HepG2 (cell line): ENCODE measurements around the gene PIEZO1. TPM values are rescaled to one million over a fixed set of nuclear protein-coding genes. Genes with fewer than 3 reads are reported as not detected.

Experiments
- ASH2L ChIP-seq: fragments of 300-600, 200-600 bp; sonication (generic); IDR thresholded peaks from 2 replicates; pipeline ENCODE4 v1.7.0; 2017; ENCODE audit warnings: low read depth, mild to moderate bottlenecking, moderate library complexity, mixed read lengths, low read length; ENCODE audit not compliant: insufficient read length
- DPF2 ChIP-seq: sonication (generic); formaldehyde crosslinking; IDR thresholded peaks from 2 replicates; pipeline ENCODE4 v1.4.0; 2020; ENCODE audit warnings: mild to moderate bottlenecking, low read depth, missing genetic modification reagents, borderline replicate concordance
- EEA1 ChIP-seq: sonication (generic); formaldehyde crosslinking; IDR thresholded peaks from 2 replicates; pipeline ENCODE4 v1.5.1; 2020; ENCODE audit warnings: mild to moderate bottlenecking, missing genetic modification reagents, borderline replicate concordance
- EHMT2 ChIP-seq: fragments of 200-600 bp; sonication (generic); IDR thresholded peaks from 2 replicates; pipeline ENCODE4 v1.7.0; 2017; ENCODE audit warnings: antibody characterized with exemption, low read depth, low read length, borderline replicate concordance
- ETV5 ChIP-seq: IDR thresholded peaks from 2 replicates; pipeline ENCODE4 v1.6.1; 2018; ENCODE audit warnings: missing biosample characterization, missing genetic modification reagents, inconsistent platforms, borderline replicate concordance
- GRHL1 ChIP-seq: sonication (generic); formaldehyde crosslinking; conservative IDR thresholded peaks from 2 replicates; pipeline ENCODE4 v1.8.0; 2022; ENCODE audit warnings: missing genetic modification reagents
- NCOA1 ChIP-seq: sonication (generic); formaldehyde crosslinking; IDR thresholded peaks from 2 replicates; pipeline ENCODE4 v1.9.0; 2021; ENCODE audit warnings: missing genetic modification reagents
- PCBP2 ChIP-seq: fragments of 200-400 bp; formaldehyde crosslinking; optimal IDR thresholded peaks from 2 replicates; pipeline ENCODE3; 2018; ENCODE audit warnings: low read length, low read depth; ENCODE audit not compliant: poor library complexity, severe bottlenecking
- POLR2AphosphoS2 ChIP-seq: IDR thresholded peaks from 2 replicates; pipeline ENCODE4 v1.6.1; 2011; ENCODE audit warnings: low read depth, low read length, improper control_type of control experiment
- PRMT3 ChIP-seq: sonication (generic); formaldehyde crosslinking; IDR thresholded peaks from 2 replicates; pipeline ENCODE4 v1.8.1; 2022; ENCODE audit warnings: low read depth, mild to moderate bottlenecking, moderate library complexity, missing genetic modification reagents, borderline replicate concordance
- PRPF4 ChIP-seq: fragments of 200-400 bp; formaldehyde crosslinking; IDR thresholded peaks from 2 replicates; pipeline ENCODE4 v1.6.1; 2016; ENCODE audit warnings: low read length, low read depth; ENCODE audit not compliant: poor library complexity, severe bottlenecking
- RARA ChIP-seq: IDR thresholded peaks from 2 replicates; pipeline ENCODE4 v1.6.1; 2016; ENCODE audit warnings: missing genetic modification reagents, missing compliant biosample characterization
- SIX1 ChIP-seq: sonication (generic); formaldehyde crosslinking; IDR thresholded peaks from 2 replicates; pipeline ENCODE4 v1.4.0; 2020; ENCODE audit warnings: missing genetic modification reagents, borderline replicate concordance
- SMC3 ChIP-seq: IDR thresholded peaks from 2 replicates; pipeline ENCODE4 v1.6.1; 2011; ENCODE audit warnings: low read length, improper control_type of control experiment
- ZBTB21 ChIP-seq: sonication (generic); formaldehyde crosslinking; IDR thresholded peaks from 2 replicates; pipeline ENCODE4 v1.4.0; 2020; ENCODE audit warnings: missing genetic modification reagents
- ZNF234 ChIP-seq: sonication (generic); formaldehyde crosslinking; conservative IDR thresholded peaks from 2 replicates; pipeline ENCODE4 v1.5.1; 2020; ENCODE audit warnings: mild to moderate bottlenecking, missing genetic modification reagents
- ZNF264 ChIP-seq: sonication (generic); formaldehyde crosslinking; IDR thresholded peaks from 2 replicates; pipeline ENCODE4 v1.4.0; 2020; ENCODE audit warnings: missing genetic modification reagents
- ZNF572 ChIP-seq: sonication (generic); formaldehyde crosslinking; IDR thresholded peaks from 2 replicates; pipeline ENCODE4 v1.5.1; 2020; ENCODE audit warnings: mild to moderate bottlenecking, missing genetic modification reagents
- polyA plus RNA-seq, 8 experiments: library from polyadenylated mRNA; depleted of rRNA in 3 of 8; stranded (reverse) in 7 of 8; unstranded in 1 of 8; fragments of >200 nt; fragmentation: Illumina TruSeq in 4 of 8; extraction: Trizol in 4 of 8; gene quantifications; 2 replicates each; pipeline versions ENCODE4 v1.2.1 to v1.2.3, GENCODE V29; 2011 to 2016; ENCODE audit warnings: low read depth in 4 of 8, missing spikeins in 1 of 8, mixed read lengths in 1 of 8; ENCODE audit not compliant: insufficient read depth in 1 of 8
- total RNA-seq, 5 experiments: library from RNA; depleted of rRNA; stranded (reverse); fragments of >200 nt; fragmentation: Illumina TruSeq; extraction: Trizol; gene quantifications; 2 replicates each; pipeline ENCODE4 v1.2.3, GENCODE V29; 2016; ENCODE audit warnings: low read depth in 1 of 5
- TF ChIP-seq, protein P1 (sequence below): sonication (generic); IDR thresholded peaks from 2 replicates; pipeline ENCODE4 v1.6.1; 2016; ENCODE audit warnings: low read depth, borderline replicate concordance
- TF ChIP-seq, protein P2 (sequence below): sonication (generic); formaldehyde crosslinking; IDR thresholded peaks from 2 replicates; pipeline ENCODE4 v1.5.0; 2020; ENCODE audit warnings: mild to moderate bottlenecking, missing genetic modification reagents, borderline replicate concordance

The PIEZO1 gene
- total and polyA plus RNA-seq, 2 of the 13 experiments (the other 11 are each of a cell fraction or from before 2014, with no cell fraction given) = 67.9 to 85.0 TPM

GRCh38 chr16:88803264-88803987 is 18.4 kb upstream of the PIEZO1 start, which contains the start of gene CDT1 (continued):
- TF ChIP-seq PRPF4 (no peak), PCBP2 (no peak), ZNF572 (CRISPR knock-in tag) (no peak), GRHL1 (CRISPR knock-in tag) (no peak), SIX1 (no peak), SMC3 (no peak), ZNF264 (CRISPR knock-in tag) (no peak; the same call in 1 of the 2 replicates), POLR2AphosphoS2 (no peak), ZBTB21 (CRISPR knock-in tag) (no peak), RARA (CRISPR knock-in tag) (no peak; the same call in 1 of the 2 replicates), ZNF234 (CRISPR knock-in tag) (peak; percentile 95; the same call in 1 of the 2 replicates), ETV5 (CRISPR knock-in tag) (peak; percentile 65; the same call in 1 of the 2 replicates), DPF2 (CRISPR knock-in tag) (no peak), NCOA1 (CRISPR knock-in tag) (no peak), EEA1 (CRISPR knock-in tag) (peak; percentile 86; the same call in 1 of the 2 replicates), EHMT2 (no peak), PRMT3 (peak; percentile 78; the same call in 1 of the 2 replicates), ASH2L (no peak)
- TF ChIP-seq, protein P1, sequence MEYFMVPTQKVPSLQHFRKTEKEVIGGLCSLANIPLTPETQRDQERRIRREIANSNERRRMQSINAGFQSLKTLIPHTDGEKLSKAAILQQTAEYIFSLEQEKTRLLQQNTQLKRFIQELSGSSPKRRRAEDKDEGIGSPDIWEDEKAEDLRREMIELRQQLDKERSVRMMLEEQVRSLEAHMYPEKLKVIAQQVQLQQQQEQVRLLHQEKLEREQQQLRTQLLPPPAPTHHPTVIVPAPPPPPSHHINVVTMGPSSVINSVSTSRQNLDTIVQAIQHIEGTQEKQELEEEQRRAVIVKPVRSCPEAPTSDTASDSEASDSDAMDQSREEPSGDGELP = no peak
- TF ChIP-seq, protein P2, sequence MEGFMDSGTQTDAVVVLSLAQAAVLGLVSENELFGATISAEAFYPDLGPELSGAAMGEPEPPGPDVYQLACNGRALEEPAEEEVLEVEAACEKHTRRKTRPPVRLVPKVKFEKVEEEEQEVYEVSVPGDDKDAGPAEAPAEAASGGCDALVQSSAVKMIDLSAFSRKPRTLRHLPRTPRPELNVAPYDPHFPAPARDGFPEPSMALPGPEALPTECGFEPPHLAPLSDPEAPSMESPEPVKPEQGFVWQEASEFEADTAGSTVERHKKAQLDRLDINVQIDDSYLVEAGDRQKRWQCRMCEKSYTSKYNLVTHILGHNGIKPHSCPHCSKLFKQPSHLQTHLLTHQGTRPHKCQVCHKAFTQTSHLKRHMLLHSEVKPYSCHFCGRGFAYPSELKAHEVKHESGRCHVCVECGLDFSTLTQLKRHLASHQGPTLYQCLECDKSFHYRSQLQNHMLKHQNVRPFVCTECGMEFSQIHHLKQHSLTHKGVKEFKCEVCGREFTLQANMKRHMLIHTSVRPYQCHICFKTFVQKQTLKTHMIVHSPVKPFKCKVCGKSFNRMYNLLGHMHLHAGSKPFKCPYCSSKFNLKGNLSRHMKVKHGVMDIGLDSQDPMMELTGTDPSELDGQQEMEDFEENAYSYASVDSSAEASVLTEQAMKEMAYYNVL (CRISPR knock-in tag) = peak; percentile 60
